ENCODE results near the gene ABHD16B. TPM values are rescaled to one million over a fixed set of nuclear protein-coding genes. Genes with fewer than 3 reads are reported as not detected.

The ABHD16B gene
- total and polyA plus RNA-seq, 2 of the 13 experiments (the other 11 are each of a cell fraction or from before 2014, with no cell fraction given): not detected

- peak; percentile 43; the same call in 1 of the 2 replicates for TF ChIP-seq ZNF646 (CRISPR knock-in tag; IDR thresholded peaks at IDR 0.05)
- no peak for TF ChIP-seq GFI1 (CRISPR knock-in tag; IDR thresholded peaks at IDR 0.05; ENCODE audit: borderline replicate concordance)
- no peak for TF ChIP-seq TMF1 (CRISPR knock-in tag; IDR thresholded peaks at IDR 0.05; ENCODE audit: low read depth)
- TF ChIP-seq ARNTL (CRISPR knock-in tag; IDR thresholded peaks at IDR 0.05): no peak
- 0 out of 2 replicates have a peak, but pooled peaks have one; percentile 42 for TF ChIP-seq HMG20A (CRISPR knock-in tag; IDR thresholded peaks at IDR 0.05; ENCODE audit: borderline replicate concordance)
- peak; percentile 40; the same call in 1 of the 2 replicates for TF ChIP-seq IRX3 (CRISPR knock-in tag; IDR thresholded peaks at IDR 0.05; ENCODE audit: borderline replicate concordance, low read depth)
- no peak for TF ChIP-seq ASH2L (IDR thresholded peaks at IDR 0.05; ENCODE audit: insufficient read length, low read depth, low read length)
- peak; percentile 48; the same call in 1 of the 2 replicates for TF ChIP-seq ZNF281 (CRISPR knock-in tag; IDR thresholded peaks at IDR 0.05; ENCODE audit: borderline replicate concordance)
- 0 out of 2 replicates have a peak, but pooled peaks have one; percentile 18 for TF ChIP-seq POLR2AphosphoS5 (IDR thresholded peaks at IDR 0.05; ENCODE audit: low read depth, low read length)
- TF ChIP-seq ZNF598 (CRISPR knock-in tag; IDR thresholded peaks at IDR 0.05; ENCODE audit: borderline replicate concordance): no peak
- TF ChIP-seq ZNF547 (CRISPR knock-in tag; IDR thresholded peaks at IDR 0.05): no peak
- TF ChIP-seq NR2C2 (CRISPR knock-in tag; IDR thresholded peaks at IDR 0.05; ENCODE audit: borderline replicate concordance): 0 out of 2 replicates have a peak, but pooled peaks have one; percentile 23
- TF ChIP-seq ZNF251 (CRISPR knock-in tag; IDR thresholded peaks at IDR 0.05): peak; percentile 88; the same call in 1 of the 2 replicates
- no peak for TF ChIP-seq IRF1 (CRISPR knock-in tag; IDR thresholded peaks at IDR 0.05; ENCODE audit: low read depth)
- no peak for TF ChIP-seq JARID2 (CRISPR knock-in tag; IDR thresholded peaks at IDR 0.05; ENCODE audit: insufficient replicate concordance)
- TF ChIP-seq ZBTB8A (CRISPR knock-in tag; IDR thresholded peaks at IDR 0.05; ENCODE audit: borderline replicate concordance, low read depth): no peak
- TF ChIP-seq ZNF703 (CRISPR knock-in tag; IDR thresholded peaks at IDR 0.05; ENCODE audit: borderline replicate concordance): no peak
- TF ChIP-seq REXO4 (CRISPR knock-in tag; IDR thresholded peaks at IDR 0.05; ENCODE audit: borderline replicate concordance): 0 out of 2 replicates have a peak, but pooled peaks have one; percentile 33
Measured at GRCh38 chr20:63854069-63854765, 7.1 kb upstream of the ABHD16B start (continued).

All from HepG2 (cell line).